Measurements from ENCODE around the gene TIGD1. TPM values are rescaled to one million over a fixed set of nuclear protein-coding genes. Genes with fewer than 3 reads are reported as not detected.

Gene TIGD1
- polyA plus RNA-seq, 1 donor (not counting 4 experiments of a cell fraction or from before 2014, with no cell fraction given) = 2.3 TPM

DNA sequence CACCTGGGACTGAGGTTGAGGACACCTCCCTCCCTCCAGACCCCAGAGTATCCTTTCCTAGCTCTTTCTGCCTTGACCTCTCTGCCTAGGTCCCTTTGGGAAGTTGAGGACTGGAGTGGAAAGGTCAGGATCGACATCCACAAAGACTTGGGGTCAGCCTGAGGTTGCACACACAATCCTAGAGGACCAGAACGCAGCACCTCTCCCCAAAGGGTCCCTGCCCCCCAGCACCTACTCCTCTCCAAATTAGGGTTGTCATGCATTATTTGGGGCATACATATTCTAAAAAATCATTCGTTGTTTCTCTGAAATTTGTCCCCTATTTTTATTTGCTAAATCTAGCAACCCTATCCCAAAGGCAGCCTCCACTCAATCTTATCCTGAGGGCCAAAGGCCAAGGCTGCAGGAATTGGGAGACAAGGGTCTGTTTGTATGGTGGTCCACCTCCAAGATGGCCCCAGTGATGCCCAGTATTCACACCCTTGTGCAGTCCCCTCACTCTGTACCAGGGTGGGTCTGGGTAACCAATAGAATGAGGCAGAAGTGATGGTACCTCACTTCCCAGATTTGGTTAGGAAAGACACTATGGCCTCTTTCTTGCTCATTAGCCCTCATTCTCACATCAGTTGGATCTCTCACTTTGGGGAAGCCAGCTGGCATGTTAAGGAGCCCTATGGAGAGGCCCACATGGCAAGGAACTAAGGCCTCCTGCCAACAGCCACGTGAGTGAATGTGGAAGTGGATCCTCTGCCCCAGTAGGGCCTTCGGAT lies 14.4 kb downstream of the TIGD1 start:
- Histone ChIP-seq H3K9ac (ENCODE audit: control insufficient read depth, extremely low read depth, insufficient read depth, low read length) (no peak overlapping the region), H4K20me1 (ENCODE audit: control insufficient read depth, extremely low read depth, insufficient read depth, low read length) (no peaks in the 10 kb centered on the region), H3K4me1 (ENCODE audit: control insufficient read depth, extremely low read depth, insufficient read depth, low read length) (peaks cover 3% of the 10 kb centered on the region), H3K79me2 (ENCODE audit: control insufficient read depth, insufficient read depth, low read length) (no peaks in the 10 kb centered on the region), H2AFZ (ENCODE audit: control insufficient read depth, low read length) (no peak overlapping the region), H3K4me2 (ENCODE audit: control insufficient read depth, extremely low read depth, insufficient read depth, low read depth, low read length) (no peak overlapping the region), H3K36me3 (ENCODE audit: control insufficient read depth in 2 of 2, extremely low read depth in 1 of 2, insufficient read depth in 2 of 2, low read length in 2 of 2) (no peaks in the 10 kb centered on the region), H3K27ac (ENCODE audit: control insufficient read depth, insufficient read depth, low read length) (no peak overlapping the region), H3K9me1 (ENCODE audit: control insufficient read depth, extremely low read depth, insufficient read depth, low read length) (no peaks in the 10 kb centered on the region), H3K27me3 (ENCODE audit: control insufficient read depth, extremely low read depth, insufficient read depth, low read length) (no peaks in the 10 kb centered on the region), H3K9me3 (ENCODE audit: control insufficient read depth, low read depth, low read length) (no peaks in the 10 kb centered on the region), H3K4me3 (ENCODE audit: control insufficient read depth in 2 of 3, extremely low read depth in 1 of 3, insufficient read depth in 2 of 3, low read depth in 1 of 3, low read length in 3 of 3) (no peak overlapping the region)
- no peak for DNase-seq (ENCODE audit: low read depth, low spot score)
- no peak for FAIRE-seq
- dilution Hi-C loops (cut with MboI; ENCODE audit: extremely low pct_ligation_motif_present, low sequenced_read_pairs) = no loop called here
- TF ChIP-seq, protein P1, sequence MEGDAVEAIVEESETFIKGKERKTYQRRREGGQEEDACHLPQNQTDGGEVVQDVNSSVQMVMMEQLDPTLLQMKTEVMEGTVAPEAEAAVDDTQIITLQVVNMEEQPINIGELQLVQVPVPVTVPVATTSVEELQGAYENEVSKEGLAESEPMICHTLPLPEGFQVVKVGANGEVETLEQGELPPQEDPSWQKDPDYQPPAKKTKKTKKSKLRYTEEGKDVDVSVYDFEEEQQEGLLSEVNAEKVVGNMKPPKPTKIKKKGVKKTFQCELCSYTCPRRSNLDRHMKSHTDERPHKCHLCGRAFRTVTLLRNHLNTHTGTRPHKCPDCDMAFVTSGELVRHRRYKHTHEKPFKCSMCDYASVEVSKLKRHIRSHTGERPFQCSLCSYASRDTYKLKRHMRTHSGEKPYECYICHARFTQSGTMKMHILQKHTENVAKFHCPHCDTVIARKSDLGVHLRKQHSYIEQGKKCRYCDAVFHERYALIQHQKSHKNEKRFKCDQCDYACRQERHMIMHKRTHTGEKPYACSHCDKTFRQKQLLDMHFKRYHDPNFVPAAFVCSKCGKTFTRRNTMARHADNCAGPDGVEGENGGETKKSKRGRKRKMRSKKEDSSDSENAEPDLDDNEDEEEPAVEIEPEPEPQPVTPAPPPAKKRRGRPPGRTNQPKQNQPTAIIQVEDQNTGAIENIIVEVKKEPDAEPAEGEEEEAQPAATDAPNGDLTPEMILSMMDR (optimal IDR thresholded peaks at IDR 0.05 in 1 of 3, IDR thresholded peaks at IDR 0.05 in 1 of 3, conservative IDR thresholded peaks at IDR 0.05 in 1 of 3; ENCODE audit: extremely low read depth in 1 of 3, insufficient read depth in 2 of 3, low read length in 3 of 3) = no peak
- no peak for TF ChIP-seq EZH2 (IDR thresholded peaks at IDR 0.05; ENCODE audit: low read length)

DNA sequence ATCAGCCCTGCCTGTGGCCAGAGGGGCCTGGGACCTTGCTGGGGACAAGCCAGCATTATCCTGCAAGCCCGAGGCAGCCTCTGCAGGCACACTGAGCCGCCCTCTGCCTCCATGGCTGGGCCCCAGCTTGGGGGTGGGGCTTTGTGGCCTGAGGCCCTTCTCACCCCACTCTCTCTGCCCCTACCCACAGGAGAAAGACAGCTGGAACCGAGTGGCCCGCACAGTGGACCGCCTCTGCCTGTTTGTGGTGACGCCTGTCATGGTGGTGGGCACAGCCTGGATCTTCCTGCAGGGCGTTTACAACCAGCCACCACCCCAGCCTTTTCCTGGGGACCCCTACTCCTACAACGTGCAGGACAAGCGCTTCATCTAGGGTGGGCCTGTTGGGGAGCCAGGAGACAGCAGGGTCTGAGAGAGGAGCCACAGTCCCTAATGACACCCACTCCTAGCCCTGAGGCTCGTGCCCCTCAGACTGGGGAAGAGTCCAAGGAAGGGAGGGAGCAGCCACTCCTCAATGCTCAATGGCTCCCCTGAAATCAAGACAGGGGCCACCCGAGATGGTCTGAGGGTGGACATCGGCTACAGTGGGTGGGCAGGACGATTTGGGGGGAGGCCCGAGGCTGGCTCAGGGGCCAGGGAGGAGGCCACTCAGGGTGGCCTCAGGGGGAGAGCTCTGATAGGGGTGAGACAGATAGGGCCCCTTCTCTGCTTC lies 15.3 kb downstream of the TIGD1 start:
- no peak overlapping the region for H2AFZ ChIP-seq (ENCODE audit: control insufficient read depth, low read length)
- H3K36me3 ChIP-seq (ENCODE audit: control insufficient read depth in 2 of 2, extremely low read depth in 1 of 2, insufficient read depth in 2 of 2, low read length in 2 of 2) = no peaks in the 10 kb centered on the region
- TF ChIP-seq EZH2 (IDR thresholded peaks at IDR 0.05; ENCODE audit: low read length) = no peak
- TF ChIP-seq, protein P1 (optimal IDR thresholded peaks at IDR 0.05 in 1 of 3, IDR thresholded peaks at IDR 0.05 in 1 of 3, conservative IDR thresholded peaks at IDR 0.05 in 1 of 3; ENCODE audit: extremely low read depth in 1 of 3, insufficient read depth in 2 of 3, low read length in 3 of 3) = no peak
- FAIRE-seq (no peak), DNase-seq (ENCODE audit: low read depth, low spot score) (no peak)
- H3K4me3 ChIP-seq (ENCODE audit: control insufficient read depth in 2 of 3, extremely low read depth in 1 of 3, insufficient read depth in 2 of 3, low read depth in 1 of 3, low read length in 3 of 3) = no peak overlapping the region
- no peaks in the 10 kb centered on the region for H3K27me3 ChIP-seq (ENCODE audit: control insufficient read depth, extremely low read depth, insufficient read depth, low read length)
- H4K20me1 ChIP-seq (ENCODE audit: control insufficient read depth, extremely low read depth, insufficient read depth, low read length) = no peaks in the 10 kb centered on the region
- no peaks in the 10 kb centered on the region for H3K9me1 ChIP-seq (ENCODE audit: control insufficient read depth, extremely low read depth, insufficient read depth, low read length)
- H3K9ac ChIP-seq (ENCODE audit: control insufficient read depth, extremely low read depth, insufficient read depth, low read length) = no peak overlapping the region
- H3K4me2 ChIP-seq (ENCODE audit: control insufficient read depth, extremely low read depth, insufficient read depth, low read depth, low read length) = no peak overlapping the region
- H3K79me2 ChIP-seq (ENCODE audit: control insufficient read depth, insufficient read depth, low read length) = no peaks in the 10 kb centered on the region
- dilution Hi-C loops (cut with MboI; ENCODE audit: extremely low pct_ligation_motif_present, low sequenced_read_pairs) = no loop called here
- H3K4me1 ChIP-seq (ENCODE audit: control insufficient read depth, extremely low read depth, insufficient read depth, low read length) = peaks cover 3% of the 10 kb centered on the region
- no peak overlapping the region for H3K27ac ChIP-seq (ENCODE audit: control insufficient read depth, insufficient read depth, low read length)
- no peaks in the 10 kb centered on the region for H3K9me3 ChIP-seq (ENCODE audit: control insufficient read depth, low read depth, low read length)

All from keratinocyte (primary cell).